ENCODE data around the gene WDR44.
"Not testable (repeated sequence)": the region's sequence is repeated elsewhere in the genome, so short reads cannot be mapped to it uniquely, and the experiment has no call there.

The WDR44 gene, protein sequence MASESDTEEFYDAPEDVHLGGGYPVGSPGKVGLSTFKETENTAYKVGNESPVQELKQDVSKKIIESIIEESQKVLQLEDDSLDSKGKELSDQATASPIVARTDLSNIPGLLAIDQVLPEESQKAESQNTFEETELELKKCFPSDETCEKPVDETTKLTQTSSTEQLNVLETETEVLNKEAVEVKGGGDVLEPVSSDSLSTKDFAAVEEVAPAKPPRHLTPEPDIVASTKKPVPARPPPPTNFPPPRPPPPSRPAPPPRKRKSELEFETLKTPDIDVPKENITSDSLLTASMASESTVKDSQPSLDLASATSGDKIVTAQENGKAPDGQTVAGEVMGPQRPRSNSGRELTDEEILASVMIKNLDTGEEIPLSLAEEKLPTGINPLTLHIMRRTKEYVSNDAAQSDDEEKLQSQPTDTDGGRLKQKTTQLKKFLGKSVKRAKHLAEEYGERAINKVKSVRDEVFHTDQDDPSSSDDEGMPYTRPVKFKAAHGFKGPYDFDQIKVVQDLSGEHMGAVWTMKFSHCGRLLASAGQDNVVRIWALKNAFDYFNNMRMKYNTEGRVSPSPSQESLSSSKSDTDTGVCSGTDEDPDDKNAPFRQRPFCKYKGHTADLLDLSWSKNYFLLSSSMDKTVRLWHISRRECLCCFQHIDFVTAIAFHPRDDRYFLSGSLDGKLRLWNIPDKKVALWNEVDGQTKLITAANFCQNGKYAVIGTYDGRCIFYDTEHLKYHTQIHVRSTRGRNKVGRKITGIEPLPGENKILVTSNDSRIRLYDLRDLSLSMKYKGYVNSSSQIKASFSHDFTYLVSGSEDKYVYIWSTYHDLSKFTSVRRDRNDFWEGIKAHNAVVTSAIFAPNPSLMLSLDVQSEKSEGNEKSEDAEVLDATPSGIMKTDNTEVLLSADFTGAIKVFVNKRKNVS

DNA sequence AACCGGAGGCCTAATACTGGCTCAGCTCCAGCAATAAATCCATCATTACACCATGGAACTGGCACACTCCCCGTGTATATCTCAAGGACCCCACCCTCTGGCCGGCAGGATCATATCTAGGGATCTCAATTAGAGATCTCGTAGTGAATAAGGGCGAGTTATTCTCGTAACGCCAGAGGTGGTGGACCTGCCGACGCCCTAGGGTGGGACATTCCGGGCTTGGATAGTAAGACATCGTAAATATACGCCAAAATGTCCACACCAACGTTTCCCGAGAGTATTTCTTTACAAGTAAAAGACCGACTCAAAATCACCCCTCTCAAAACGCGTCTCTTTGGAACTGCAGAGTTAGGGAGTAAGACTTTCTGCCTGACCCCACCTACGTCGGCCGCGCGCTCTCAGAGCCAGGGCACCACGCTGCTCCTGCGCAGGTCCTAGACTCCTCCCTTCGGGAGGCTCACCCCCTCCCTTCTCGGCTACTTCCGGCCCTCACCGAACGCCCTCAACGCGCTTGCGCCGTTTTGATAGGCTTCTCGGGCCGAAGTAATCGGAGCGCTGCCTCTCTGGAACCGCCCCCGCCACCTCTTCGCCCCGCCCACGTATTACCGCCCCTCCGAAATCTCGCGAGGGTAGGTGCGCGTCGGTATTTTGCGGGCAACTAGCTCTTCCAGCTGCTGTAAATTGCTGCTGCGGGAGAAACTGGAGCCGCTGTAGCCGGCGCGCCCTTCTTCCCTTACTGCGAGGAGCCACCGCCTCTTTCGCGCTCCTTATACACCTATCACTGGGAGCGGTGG is at the start of gene WDR44:
TSS of gene WDR44 (plus strand) at position 643 of the 794 bp plus-strand sequence. CDS start 398 bp downstream, outside the sequence.
- DNase-seq (ENCODE audit: low spot score), result peak; percentile 98

DNA sequence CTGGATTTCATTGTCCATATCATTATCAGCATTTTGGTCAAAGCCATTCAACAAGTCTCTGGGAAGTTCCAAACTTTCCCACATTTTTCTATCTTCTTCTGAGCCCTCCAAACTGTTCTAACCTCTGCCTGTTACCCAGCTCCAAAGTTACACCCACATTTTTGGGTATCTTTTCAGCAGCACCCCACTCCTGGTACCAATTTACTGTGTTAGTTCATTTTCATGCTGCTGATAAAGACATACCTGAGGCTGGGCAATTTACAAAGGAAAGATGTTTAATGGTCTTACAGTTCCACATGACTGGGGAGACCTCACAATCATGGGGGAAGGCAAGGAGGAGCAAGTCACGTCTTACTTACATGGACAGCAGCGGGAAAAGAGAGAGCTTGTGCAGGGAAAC is 40.1 kb upstream of the WDR44 start:
- DNase-seq (ENCODE audit: low spot score), result not testable (repeated sequence)

DNA sequence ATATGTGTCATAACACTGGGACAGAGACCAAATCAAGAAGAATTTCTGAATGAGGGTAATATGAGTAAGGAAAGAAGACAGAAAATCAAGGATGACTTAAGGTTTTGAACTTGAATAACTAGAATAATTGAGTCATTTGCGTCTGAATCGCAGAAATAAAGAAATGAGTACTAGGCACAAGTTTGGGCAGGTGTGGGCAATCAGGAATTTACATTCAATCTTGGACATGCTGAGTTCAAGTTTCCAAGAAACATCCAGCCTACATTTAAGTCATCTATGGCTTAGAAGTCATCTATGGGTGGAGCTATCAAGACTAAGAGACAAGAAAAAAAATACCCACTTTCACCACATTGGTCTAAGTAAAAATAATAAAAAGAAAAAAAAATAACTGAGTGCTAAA is 30.4 kb upstream of the WDR44 start:
- no peak for DNase-seq (ENCODE audit: low spot score)

DNA sequence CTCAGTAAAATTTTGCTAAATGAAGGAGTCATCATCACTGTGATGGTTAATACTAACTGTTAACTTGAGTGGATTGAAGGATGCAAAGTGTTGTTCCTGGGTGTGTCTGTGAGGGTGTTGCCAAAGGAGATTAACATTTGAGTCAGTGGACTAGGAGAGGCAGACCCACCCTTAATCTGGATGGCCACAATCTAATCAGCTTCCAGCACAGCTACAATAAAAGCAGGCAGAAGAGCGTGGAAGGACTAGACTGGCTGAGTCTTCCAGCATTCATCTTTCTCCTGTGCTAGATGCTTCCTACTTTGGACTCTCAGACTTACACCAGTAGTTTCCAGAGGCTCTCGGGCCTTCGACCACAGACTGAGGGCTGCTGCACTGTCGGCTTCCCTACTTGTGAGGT is 21.3 kb upstream of the WDR44 start:
- DNase-seq (ENCODE audit: low spot score), result no peak

DNA sequence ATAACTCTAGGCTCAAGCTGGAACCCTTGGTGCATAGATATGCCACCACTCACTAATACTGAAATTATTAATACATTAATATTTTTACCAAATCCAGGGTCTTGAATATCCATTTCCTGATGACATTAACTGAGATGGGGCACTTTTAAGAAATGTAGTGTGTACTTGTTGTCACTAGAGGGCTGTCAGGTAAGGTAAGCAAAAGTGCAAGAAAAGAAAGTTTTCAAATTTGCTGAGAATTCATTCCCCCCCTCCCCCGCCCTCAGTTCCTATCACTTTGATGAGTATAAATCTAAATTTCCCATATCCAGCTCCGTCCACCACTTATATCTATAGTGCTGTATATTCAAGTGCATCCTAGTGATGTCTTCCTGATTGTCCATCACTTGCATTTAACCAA is 20.5 kb upstream of the WDR44 start:
- DNase-seq (ENCODE audit: low spot score), result no peak

DNA sequence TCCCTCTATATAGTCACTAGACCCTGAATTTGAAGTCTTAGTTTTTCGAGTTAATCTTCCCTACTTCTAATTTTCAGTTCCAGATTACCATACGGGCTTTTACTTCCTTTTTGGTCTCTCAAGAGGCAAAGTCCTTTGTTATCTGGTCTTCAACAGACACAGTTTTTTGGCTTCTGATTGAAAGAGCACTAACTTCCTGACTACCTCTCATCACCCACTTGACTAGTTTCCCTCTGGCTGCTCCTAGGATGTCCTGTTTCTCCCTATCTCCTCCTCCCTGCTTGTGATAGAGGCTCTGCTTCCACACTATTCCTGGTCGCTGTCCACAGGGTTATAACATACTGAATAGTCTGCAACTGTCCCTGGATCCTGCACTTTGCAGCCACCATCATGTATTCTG is 16.7 kb upstream of the WDR44 start:
- DNase-seq (ENCODE audit: low spot score), result no peak

DNA sequence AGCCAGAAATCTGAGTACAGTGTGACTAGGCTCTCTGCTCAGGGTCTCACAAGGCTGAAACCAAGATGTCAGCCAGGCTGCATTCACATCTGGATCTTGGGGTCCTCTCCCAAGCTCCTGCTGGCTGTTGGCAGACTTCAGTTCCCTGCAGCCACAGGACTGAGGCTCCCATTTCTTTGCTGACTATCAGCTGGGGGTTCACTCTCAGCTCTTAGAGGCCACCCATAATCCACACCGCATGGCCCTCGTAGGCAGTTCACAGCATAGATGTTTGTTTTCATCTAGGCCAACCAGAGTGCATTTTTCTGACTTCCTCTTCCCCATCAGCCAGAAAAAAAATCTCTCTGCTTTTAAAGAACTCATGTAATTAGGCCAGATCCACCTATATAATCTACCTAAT is 8.2 kb upstream of the WDR44 start:
- DNase-seq (ENCODE audit: low spot score), result no peak

DNA sequence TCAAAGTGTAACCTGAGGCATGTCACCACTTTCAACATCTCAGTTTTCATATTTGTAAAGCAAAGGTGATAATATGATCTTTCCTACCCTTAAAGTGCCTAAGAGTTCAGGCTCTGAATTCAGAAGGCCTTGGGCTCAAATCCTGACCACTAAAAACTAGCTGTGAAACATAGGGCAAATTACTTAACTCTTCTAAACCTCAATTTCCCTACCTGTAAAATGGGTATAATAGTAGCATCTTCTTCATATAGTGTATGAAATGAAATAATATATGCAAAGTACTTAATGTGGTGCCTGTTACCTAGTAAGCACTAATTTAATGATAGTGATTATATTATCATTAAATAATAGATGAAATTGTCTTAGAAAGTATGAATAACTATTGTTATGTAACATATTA is 7.0 kb upstream of the WDR44 start:
- DNase-seq (ENCODE audit: low spot score), result no peak

DNA sequence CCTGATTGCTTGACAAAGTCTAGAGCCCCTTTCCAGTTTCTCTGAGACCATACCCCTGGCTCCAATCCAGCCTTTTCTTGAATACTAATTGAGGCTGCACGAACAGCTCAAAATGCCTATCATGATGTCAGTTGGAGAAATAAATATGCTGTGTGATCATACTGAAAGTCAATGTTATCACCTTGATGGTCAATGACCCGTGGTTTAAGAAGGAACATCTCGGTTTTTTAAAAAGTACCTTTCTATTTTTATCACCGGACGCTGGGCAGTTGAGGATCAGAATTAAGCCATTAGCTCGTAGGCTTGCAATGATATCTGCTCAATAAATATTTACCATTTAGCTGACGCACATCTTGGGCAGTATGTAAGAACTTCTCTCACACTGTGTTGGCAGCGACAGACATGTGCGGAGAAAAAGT is 852 bp upstream of the WDR44 start:
- DNase-seq (ENCODE audit: low spot score), result no peak

DNA sequence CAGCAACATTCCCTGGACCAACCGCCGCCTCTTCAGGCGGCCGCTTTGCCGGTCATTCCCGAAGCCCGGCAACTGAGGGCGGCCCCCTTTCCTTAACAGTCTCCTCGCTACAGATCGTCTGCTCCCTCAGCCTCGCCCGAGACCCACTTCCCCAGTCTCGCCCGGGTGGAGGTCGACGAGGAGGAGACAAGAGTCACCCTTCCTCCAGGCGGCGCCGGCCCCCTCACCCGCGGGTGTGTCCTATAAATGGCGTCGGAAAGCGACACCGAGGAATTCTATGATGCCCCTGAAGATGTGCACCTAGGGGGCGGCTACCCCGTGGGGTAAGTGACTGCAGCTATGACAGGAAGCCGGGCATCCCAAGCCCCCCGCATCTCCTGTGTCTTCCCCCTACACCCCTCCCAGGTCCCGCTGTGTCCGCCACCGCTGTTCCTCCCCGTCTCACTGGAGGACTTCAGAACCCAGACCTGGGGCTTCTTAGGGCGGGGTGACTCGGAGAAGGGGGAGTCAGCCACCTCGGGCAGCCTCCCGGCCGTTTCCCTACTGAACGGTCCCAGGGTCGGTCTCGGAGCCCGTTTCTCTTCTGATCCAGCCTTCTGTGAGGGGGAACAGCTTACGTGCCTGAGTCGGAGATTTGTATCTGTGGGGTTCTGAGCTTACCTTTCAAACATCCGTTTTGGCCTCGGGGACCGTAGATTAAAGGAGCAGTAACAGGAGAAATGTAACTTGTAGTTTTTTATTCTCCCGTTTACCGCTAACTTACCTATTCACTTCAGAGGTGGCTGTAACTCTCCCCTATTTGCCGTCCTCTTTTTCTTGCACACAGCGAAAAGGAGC is 570 bp downstream of the WDR44 start:
- peak; percentile 8 for DNase-seq (ENCODE audit: low spot score)

DNA sequence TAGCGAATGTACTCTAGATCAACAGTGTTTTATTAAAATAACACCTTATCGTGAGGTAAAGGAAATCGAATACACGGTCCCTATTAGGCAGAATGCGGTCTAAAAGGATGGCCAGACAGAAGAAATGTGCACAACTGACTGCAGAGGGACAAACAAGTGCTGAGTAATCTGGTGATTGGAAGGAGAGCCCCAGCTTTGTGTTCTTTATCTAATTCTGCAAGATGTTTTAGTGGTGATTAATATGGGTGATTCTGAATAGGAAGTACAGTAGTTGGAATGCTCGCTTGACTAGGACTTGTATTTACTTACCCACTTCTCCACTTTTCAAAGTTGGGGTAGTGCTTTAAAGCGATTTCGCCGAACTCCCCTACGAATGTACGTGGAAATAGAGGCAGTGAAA is 1.2 kb downstream of the WDR44 start:
- DNase-seq (ENCODE audit: low spot score), result peak; percentile 8

DNA sequence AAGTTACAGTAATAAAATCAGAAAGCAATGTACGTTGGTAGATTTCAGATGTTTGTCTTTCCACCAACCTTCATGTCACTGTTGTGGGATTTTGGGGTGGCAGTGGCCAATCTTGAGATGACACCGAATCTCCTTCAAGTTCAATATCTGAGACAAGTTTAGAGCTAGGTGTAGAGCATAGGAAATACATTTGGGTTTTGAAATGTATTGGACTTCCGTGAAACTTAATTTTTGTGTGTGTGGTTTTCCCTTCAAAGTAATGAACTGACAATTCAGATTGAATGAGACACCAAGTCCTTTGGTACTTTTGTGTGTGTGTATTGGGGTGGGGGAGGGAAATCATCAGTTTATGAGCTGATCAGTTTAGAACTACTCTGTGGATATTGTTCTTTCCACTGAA is 1.8 kb downstream of the WDR44 start:
- no peak for DNase-seq (ENCODE audit: low spot score)

DNA sequence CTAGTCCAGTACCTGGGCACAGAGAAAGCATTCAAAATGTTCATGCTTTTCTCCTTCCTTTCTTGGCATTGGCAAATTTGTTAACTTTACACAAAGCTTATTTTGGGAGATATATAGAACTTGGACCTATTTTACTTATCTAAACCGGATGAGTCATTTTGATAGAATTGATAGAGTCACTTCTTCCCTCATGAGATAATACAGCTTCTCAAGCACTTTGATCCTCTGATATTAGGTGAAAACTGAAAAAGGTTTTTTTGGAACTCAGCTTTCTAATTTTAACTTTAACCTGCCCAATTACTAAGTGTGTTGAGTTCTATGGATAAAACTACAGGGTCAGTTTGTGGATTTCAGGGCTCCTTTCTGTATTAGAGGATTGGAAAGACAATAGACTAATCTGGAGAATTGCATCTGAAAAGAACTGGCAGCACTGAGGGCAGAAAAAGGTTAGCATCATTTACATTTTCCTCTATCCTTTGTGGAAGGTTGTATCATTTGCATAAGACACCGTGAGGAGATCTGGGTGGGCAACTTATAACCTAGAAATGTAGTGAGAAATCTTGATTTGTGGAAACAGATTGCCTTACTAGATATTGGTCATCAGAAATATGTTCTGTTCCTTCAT is 2.4 kb downstream of the WDR44 start:
- no peak for DNase-seq (ENCODE audit: low spot score)

DNA sequence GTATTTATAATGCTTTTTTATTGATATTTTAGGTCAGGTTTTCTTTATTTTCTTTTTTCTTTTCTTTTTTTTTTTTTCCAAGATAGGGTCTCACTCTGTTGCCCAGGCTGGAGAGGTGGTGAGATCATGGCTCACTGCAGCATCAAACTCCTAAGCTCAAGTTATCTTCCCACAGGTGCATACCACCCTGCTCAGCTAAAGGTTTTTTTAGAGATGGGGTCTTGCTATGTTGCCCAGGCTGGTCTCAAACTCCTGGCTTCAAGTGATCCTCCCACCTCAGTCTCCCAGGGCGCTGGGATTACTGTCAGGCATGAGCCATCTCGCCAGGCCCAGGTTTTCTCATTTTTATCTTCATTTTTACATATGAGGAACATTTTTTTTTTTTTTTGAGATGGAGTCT is 3.3 kb downstream of the WDR44 start:
- no peak for DNase-seq (ENCODE audit: low spot score)

DNA sequence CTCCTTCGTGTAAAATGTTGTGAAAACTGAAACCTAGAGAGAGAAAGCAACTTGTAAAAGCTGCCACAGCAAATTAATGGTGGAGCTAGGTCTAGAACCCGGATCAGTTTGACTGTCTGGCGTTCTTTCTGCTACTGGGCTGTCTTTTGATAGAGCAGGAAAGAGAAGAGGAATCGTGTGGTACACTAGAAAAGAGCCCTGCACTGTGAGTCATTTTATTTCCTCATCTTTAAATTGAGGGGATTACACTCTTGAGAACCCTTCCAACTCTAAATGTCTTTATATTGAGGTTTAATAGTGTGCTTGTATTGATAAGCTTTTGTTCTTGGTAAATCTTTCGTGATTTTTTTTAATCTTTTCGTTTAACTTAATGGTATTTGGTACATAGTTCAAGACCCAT is 4.3 kb downstream of the WDR44 start:
- no peak for DNase-seq (ENCODE audit: low spot score)

DNA sequence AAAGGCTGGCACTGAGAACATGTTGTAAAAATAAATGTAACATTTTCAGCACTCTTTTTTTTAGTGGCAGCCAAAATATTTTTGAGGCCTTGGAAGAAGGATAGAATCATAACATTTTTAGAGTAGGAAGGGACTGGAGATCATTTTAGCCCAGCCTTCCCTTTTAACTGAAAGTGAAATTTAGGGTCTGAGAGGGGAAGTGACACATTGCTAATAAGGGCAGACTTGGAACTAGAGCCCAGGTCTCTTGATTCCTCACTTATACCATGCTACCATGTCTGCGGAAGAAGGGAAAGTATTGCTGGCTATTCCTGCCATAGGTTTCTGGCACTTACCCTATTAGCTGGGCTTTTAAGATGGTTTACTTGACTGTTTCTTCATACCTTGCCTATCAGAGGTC is 4.8 kb downstream of the WDR44 start:
- no peak for DNase-seq (ENCODE audit: low spot score)

DNA sequence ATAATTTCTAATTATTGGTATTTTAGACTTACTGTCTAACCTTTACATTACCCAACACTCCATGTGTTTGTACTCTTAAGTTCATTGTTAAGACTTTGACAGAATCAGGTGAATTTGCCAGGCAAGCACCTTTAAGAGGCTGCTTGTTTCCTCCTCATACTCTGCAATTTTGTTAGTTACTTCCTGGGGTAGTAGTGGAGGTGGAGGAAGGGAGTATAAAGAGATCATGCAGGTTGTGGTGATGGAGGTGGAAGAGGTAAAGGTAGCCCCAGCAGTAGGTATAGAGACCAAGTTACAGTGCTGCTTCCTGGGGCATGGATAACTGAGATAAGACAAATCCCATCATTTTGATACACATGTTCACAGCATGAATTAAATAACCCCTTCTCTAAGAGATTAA is 6.7 kb downstream of the WDR44 start:
- DNase-seq (ENCODE audit: low spot score), result no peak

DNA sequence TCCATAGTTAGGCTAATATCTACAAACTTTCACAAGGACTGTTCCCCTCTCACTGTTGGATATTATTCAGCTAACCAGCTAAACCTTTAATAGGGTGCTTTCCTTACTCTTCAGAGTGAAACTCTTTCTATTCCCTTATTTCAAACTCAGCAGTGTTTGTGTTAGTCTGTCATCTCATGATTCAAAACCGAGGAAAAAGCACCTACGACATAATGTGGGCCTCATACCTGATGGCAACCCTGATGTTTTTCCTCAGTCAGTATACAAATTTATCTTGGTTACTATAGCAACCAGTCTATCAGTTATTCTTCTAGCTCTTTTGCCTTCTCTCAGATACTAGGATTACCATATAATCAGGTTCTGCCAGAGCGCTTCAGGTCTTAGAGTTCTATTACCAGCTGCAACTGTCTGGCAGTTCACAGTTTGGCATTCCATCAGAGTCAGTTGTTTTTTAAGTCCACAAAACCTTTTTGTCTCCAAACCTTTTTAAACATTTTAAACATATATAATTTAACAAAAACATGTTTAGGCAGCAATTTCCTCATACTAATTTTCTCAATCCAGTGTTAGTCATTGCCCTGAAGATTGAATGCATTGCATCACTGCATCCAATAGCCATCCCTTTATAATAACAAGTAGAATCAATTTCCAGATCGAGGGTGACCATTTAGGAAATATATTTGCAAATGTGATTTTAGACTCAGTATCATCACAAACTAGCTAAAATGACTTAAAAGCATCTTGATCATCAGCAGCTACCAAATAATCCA is 7.4 kb downstream of the WDR44 start:
- no peak for DNase-seq (ENCODE audit: low spot score)

DNA sequence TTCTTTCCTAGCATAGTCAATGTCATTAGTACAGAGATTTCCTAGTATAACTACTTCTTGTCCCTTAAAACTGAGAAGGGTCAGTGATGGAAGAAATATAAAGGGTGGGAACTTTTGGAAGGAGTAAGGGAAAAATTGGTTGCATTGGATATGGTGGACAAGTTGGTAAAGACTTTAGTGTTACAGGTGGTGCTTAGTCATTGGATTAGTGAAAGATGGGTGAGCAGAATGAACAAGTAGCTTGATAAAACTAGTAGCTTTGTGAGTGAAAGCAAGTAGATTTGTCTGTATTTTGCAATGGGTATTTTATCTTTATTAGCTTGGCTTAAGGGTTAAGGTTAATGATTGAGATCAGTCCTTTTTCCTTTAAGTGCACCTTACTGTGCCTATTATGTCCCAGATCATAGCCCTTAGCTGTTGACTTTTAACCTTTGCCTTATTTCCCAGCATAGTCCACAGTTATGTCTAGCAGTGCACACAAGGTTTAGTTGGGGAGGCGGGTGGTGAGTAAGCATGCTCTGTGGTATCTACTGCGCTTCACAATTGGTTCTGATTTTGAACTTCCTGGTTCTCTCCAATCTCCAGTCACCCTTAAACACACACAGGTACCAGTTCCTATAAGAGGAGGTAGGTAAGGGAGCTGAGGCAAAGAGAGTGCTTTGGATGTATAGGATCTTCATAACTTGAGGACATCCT is 9.5 kb downstream of the WDR44 start:
- DNase-seq (ENCODE audit: low spot score), result no peak

Measured in COLO829 (cell line).